CD4-positive, CD25-positive, alpha-beta regulatory T cell (primary cell): ENCODE results near the gene MRPL52. TPM values are rescaled to one million over a fixed set of nuclear protein-coding genes. Genes with fewer than 3 reads are reported as not detected.
"Not testable (repeated sequence)": the region's sequence is repeated elsewhere in the genome, so short reads cannot be mapped to it uniquely, and the experiment has no call there.

ENCODE experiments used
- ATAC-seq, 2 donors: fragments of 150-1000 bp; cut with Tn5 transposase; one replicate each; pipeline ENCODE4 v1.10.0; 2021; ENCODE audit warnings: low read depth in 2 of 2, moderate number of reproducible peaks in 2 of 2, moderate library complexity in 1 of 2
- DNase-seq, 3 donors: peaks; one replicate each; pipeline versions ENCODE4 v3.0.0 to v3.0.0-alpha.2; 2012 to 2022; ENCODE audit warnings: mixed read lengths in 1 of 3
- H3K27ac ChIP-seq: one replicate; pipeline ENCODE4 v1.7.0; 2013; ENCODE audit warnings: mild to moderate bottlenecking, low read length; ENCODE audit not compliant: insufficient read depth, poor library complexity, severe bottlenecking
- H3K27me3 ChIP-seq: one replicate; pipeline ENCODE4 v1.7.0; 2013; ENCODE audit warnings: low read length; ENCODE audit not compliant: control insufficient read depth, insufficient read depth
- H3K36me3 ChIP-seq: one replicate; pipeline ENCODE4 v1.7.0; 2013; ENCODE audit warnings: mild to moderate bottlenecking, low read length, moderate library complexity; ENCODE audit not compliant: control insufficient read depth, insufficient read depth
- H3K4me1 ChIP-seq: 2 replicates; pipeline ENCODE4 v1.7.0; 2013; ENCODE audit warnings: mild to moderate bottlenecking, low read length; ENCODE audit not compliant: insufficient read depth, control insufficient read depth, poor library complexity, severe bottlenecking
- H3K4me3 ChIP-seq: one replicate; pipeline ENCODE4 v1.7.0; 2013; ENCODE audit warnings: low read depth, mild to moderate bottlenecking, low read length, moderate library complexity
- H3K9me3 ChIP-seq, 2 experiments: 1 replicate in 1 of 2; 2 replicates in 1 of 2; pipeline ENCODE4 v1.7.0; 2013; ENCODE audit warnings: low read length in 2 of 2, mild to moderate bottlenecking in 1 of 2, moderate library complexity in 1 of 2; ENCODE audit not compliant: control insufficient read depth in 2 of 2
- H3K27ac Mint-ChIP-seq, 3 donors: one replicate each; pipeline ENCODE4 v1.8.0; 2020 to 2022; ENCODE audit warnings: mild to moderate bottlenecking in 3 of 3, mixed read lengths in 3 of 3, moderate library complexity in 2 of 3
- H3K27me3 Mint-ChIP-seq: one replicate; pipeline ENCODE4 v1.8.0; 2022; ENCODE audit warnings: mild to moderate bottlenecking, mixed read lengths
- H3K36me3 Mint-ChIP-seq: one replicate; pipeline ENCODE4 v1.8.0; 2020; ENCODE audit warnings: mixed read lengths
- H3K4me1 Mint-ChIP-seq, 4 donors: one replicate each; pipeline ENCODE4 v1.8.0; 2020 to 2022; ENCODE audit warnings: mixed read lengths in 4 of 4, mild to moderate bottlenecking in 1 of 4
- H3K4me3 Mint-ChIP-seq, 4 donors: one replicate each; pipeline ENCODE4 v1.8.0; 2020 to 2022; ENCODE audit warnings: mild to moderate bottlenecking in 4 of 4, mixed read lengths in 4 of 4, moderate library complexity in 3 of 4
- H3K9me3 Mint-ChIP-seq, 7 donors: one replicate each; pipeline ENCODE4 v1.8.0; 2020 to 2022; ENCODE audit warnings: mixed read lengths in 7 of 7, mild to moderate bottlenecking in 3 of 7, moderate library complexity in 2 of 7
- polyA plus RNA-seq, 4 donors: library from polyadenylated mRNA; unstranded; fragments of 300-500 nt; fragmentation: Illumina TruSeq; gene quantifications; one replicate each; pipeline ENCODE4 v1.2.3, GENCODE V29; 2021
- total RNA-seq: library from RNA; stranded (reverse); gene quantifications from one replicate; pipeline ENCODE4 v1.2.3, GENCODE V29; 2022

MRPL52 gene
- total and polyA plus RNA-seq, 5 donors from 2014 or later, result 35.7 to 148 (median 136) TPM

DNA sequence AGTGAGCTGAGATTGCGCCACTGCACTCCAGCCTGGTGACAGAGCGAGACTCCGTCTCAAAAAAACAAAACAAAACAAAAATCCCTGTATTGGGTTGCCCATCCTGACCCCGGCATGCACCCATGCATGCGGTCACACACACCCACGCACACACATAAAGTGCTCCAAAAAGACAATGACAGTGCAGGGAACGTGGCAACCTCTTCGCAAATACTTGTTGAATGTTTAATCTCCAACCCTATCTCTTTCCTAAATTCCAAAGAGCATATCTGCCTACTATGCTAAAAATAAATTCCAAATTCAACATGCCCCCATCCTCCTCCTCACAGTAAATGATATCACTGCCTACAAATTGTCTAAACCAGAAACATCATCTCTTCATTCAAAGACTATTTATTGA, 28.0 kb upstream of the MRPL52 start:
- peaks cover 27% of the 10 kb centered on the region for H3K27me3 Mint-ChIP-seq

GRCh38 chr14:22802860-22803686, 26.6 kb upstream of the MRPL52 start:
- Histone ChIP-seq H3K4me3 (no peak overlapping the region), H3K36me3 (no peaks in the 10 kb centered on the region), H3K4me1 (no peaks in the 10 kb centered on the region), H3K27ac (no peak overlapping the region), H3K27me3 (peaks cover 18% of the 10 kb centered on the region), H3K9me3 (no peaks in the 10 kb centered on the region)
- no peak for ATAC-seq
- Mint-ChIP-seq H3K27ac (peak overlapping the region in 1 of 3 donors; percentile 53), H3K9me3 (peaks cover 0 to 1% (median 0%) of the 10 kb centered on the region in 7 donors), H3K36me3 (no peaks in the 10 kb centered on the region), H3K27me3 (peaks cover 31% of the 10 kb centered on the region), H3K4me1 (no peaks in the 10 kb centered on the region), H3K4me3 (no peak overlapping the region)
- no peak for DNase-seq

More for the DNA sequence above, 28.0 kb upstream of the MRPL52 start:
- H3K4me1 ChIP-seq, result no peaks in the 10 kb centered on the region
- Mint-ChIP-seq H3K9me3 (no peaks in the 10 kb centered on the region), H3K4me3 (no peak overlapping the region), H3K36me3 (no peaks in the 10 kb centered on the region), H3K4me1 (no peaks in the 10 kb centered on the region), H3K27ac (no peak overlapping the region)
- no peaks in the 10 kb centered on the region for H3K36me3 ChIP-seq
- H3K9me3 ChIP-seq, result no peaks in the 10 kb centered on the region
- peaks cover 18% of the 10 kb centered on the region for H3K27me3 ChIP-seq
- no peak overlapping the region for H3K4me3 ChIP-seq
- H3K27ac ChIP-seq, result no peak overlapping the region
- DNase-seq, result no peak
- ATAC-seq, result no peak

DNA sequence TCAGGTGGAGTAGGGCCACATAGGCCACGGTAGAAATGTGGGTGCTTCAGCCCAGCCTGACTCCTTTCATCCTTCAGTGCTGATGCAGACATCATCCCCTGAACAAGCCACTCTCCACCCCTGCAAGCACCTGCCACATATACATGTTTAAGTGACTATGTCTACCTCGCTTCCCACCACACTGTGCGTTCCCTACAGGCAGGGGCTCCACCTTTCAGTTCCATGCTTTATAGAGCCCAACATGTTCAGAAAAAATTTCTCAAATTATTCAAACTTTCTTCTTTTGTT, 26.1 kb upstream of the MRPL52 start:
- peaks cover 0 to 1% (median 0%) of the 10 kb centered on the region in 7 donors for H3K9me3 Mint-ChIP-seq
- H3K4me1 Mint-ChIP-seq, result no peaks in the 10 kb centered on the region
- no peak overlapping the region for H3K4me3 Mint-ChIP-seq
- no peaks in the 10 kb centered on the region for H3K4me1 ChIP-seq
- H3K36me3 ChIP-seq, result no peaks in the 10 kb centered on the region
- no peaks in the 10 kb centered on the region for H3K36me3 Mint-ChIP-seq
- no peak for DNase-seq
- peaks cover 31% of the 10 kb centered on the region for H3K27me3 Mint-ChIP-seq
- H3K4me3 ChIP-seq, result no peak overlapping the region
- ATAC-seq, result no peak
- H3K27me3 ChIP-seq, result peaks cover 12% of the 10 kb centered on the region
- H3K27ac Mint-ChIP-seq, result peak overlapping the region in 1 of 3 donors; percentile 53
- no peak overlapping the region for H3K27ac ChIP-seq
- H3K9me3 ChIP-seq, result no peaks in the 10 kb centered on the region

- H3K4me3 ChIP-seq, result not testable (repeated sequence)
Measured at GRCh38 chr14:22805235-22805634, 24.5 kb upstream of the MRPL52 start.

GRCh38 chr14:22807432-22808087, 22.1 kb upstream of the MRPL52 start:
- DNase-seq (no peak), ATAC-seq (no peak)
- Mint-ChIP-seq H3K27ac (no peak overlapping the region), H3K4me3 (no peak overlapping the region), H3K4me1 (peaks cover 0 to 4% (median 0%) of the 10 kb centered on the region in 4 donors), H3K36me3 (no peaks in the 10 kb centered on the region), H3K27me3 (peaks cover 24% of the 10 kb centered on the region), H3K9me3 (peaks cover 0 to 1% (median 0%) of the 10 kb centered on the region in 7 donors)
- H3K9me3 ChIP-seq, result no peaks in the 10 kb centered on the region
- no peaks in the 10 kb centered on the region for H3K27me3 ChIP-seq
- no peak overlapping the region for H3K27ac ChIP-seq
- no peak overlapping the region for H3K4me3 ChIP-seq
- no peaks in the 10 kb centered on the region for H3K4me1 ChIP-seq
- no peaks in the 10 kb centered on the region for H3K36me3 ChIP-seq

More at GRCh38 chr14:22805235-22805634, 24.5 kb upstream of the MRPL52 start:
- not testable (repeated sequence) for H3K4me1 Mint-ChIP-seq, H3K27ac Mint-ChIP-seq, H3K9me3 ChIP-seq, H3K27me3 ChIP-seq, H3K4me3 Mint-ChIP-seq, DNase-seq, H3K9me3 Mint-ChIP-seq, H3K27ac ChIP-seq, H3K36me3 ChIP-seq, H3K36me3 Mint-ChIP-seq, ATAC-seq, H3K4me1 ChIP-seq
- H3K27me3 Mint-ChIP-seq, result peaks cover 25% of the 10 kb centered on the region

- Mint-ChIP-seq H3K27me3 (peaks cover 23% of the 10 kb centered on the region), H3K9me3 (peaks cover 0 to 1% (median 0%) of the 10 kb centered on the region in 7 donors), H3K4me3 (no peak overlapping the region), H3K36me3 (no peaks in the 10 kb centered on the region), H3K4me1 (peaks cover 0 to 4% (median 0%) of the 10 kb centered on the region in 4 donors), H3K27ac (no peak overlapping the region)
- H3K4me1 ChIP-seq, result no peaks in the 10 kb centered on the region
- H3K9me3 ChIP-seq, result no peaks in the 10 kb centered on the region
- ATAC-seq (no peak), DNase-seq (no peak)
- no peak overlapping the region for H3K4me3 ChIP-seq
- no peaks in the 10 kb centered on the region for H3K36me3 ChIP-seq
- H3K27ac ChIP-seq, result no peak overlapping the region
- no peaks in the 10 kb centered on the region for H3K27me3 ChIP-seq
Measured at GRCh38 chr14:22808388-22809209, 21.1 kb upstream of the MRPL52 start.

DNA sequence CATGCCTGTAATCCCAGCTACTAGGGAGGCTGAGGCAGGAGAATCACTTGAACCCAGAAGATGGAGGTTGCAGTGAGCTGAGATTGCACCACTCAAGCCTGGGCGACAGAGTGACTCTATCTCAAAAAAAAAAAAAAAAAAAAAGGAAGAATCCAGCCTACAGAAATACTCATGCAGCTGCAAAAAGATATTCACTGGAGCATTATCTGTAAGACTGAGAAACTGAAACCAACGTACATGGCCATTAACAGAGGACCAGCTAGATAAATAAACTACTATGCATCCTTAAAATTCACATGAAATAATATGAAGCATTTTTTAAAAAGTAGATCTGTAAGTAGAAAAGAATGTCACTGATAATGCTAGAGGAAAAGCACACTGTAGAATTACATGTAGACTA, 18.0 kb upstream of the MRPL52 start:
- ATAC-seq, result no peak
- Histone ChIP-seq H3K27ac (no peak overlapping the region), H3K4me3 (no peak overlapping the region)

More for the DNA sequence above, 18.0 kb upstream of the MRPL52 start:
- H3K27me3 Mint-ChIP-seq, result peaks cover 19% of the 10 kb centered on the region
- H3K36me3 Mint-ChIP-seq, result no peaks in the 10 kb centered on the region
- Histone ChIP-seq H3K9me3 (no peaks in the 10 kb centered on the region), H3K27me3 (no peaks in the 10 kb centered on the region), H3K4me1 (no peaks in the 10 kb centered on the region), H3K36me3 (no peaks in the 10 kb centered on the region)
- DNase-seq, result no peak
- H3K9me3 Mint-ChIP-seq, result peaks cover 0 to 1% (median 0%) of the 10 kb centered on the region in 7 donors
- H3K27ac Mint-ChIP-seq, result peak overlapping the region in 1 of 3 donors; percentile 26
- no peak overlapping the region for H3K4me3 Mint-ChIP-seq
- peaks cover 0 to 18% (median 6%) of the 10 kb centered on the region in 4 donors for H3K4me1 Mint-ChIP-seq
